ENCODE data around the gene FLVCR1. TPM values are rescaled to one million over a fixed set of nuclear protein-coding genes. Genes with fewer than 3 reads are reported as not detected.

Gene FLVCR1
- total and polyA plus RNA-seq, 2 donors (not counting 3 experiments of a cell fraction or from before 2014, with no cell fraction given) = 3.2 to 11.9 TPM

GRCh38 chr1:212901290-212901689, 43.2 kb downstream of the FLVCR1 start:
- Histone ChIP-seq H3K27me3 (ENCODE audit: control insufficient read depth in 2 of 2, insufficient read depth in 2 of 2, low read length in 2 of 2) (peaks cover 0 to 3% of the 10 kb centered on the region in 2 experiments), H3K4me3 (replicated peaks in 1 of 3; ENCODE audit: insufficient read depth in 1 of 3, low read depth in 1 of 3, low read length in 3 of 3) (no peak overlapping the region), H3K36me3 (ENCODE audit: control insufficient read depth in 2 of 2, extremely low read depth in 1 of 2, insufficient read depth in 2 of 2, low read length in 2 of 2) (peaks cover 0 to 8% of the 10 kb centered on the region in 2 experiments), H3K4me2 (ENCODE audit: insufficient read depth, low read length) (no peak overlapping the region), H3K4me1 (ENCODE audit: control insufficient read depth, extremely low read depth, insufficient read depth, low read length) (no peaks in the 10 kb centered on the region), H3K27ac (ENCODE audit: insufficient read depth, low read depth, low read length) (no peak overlapping the region), H3K9me1 (replicated peaks; ENCODE audit: control insufficient read depth, extremely low read depth, insufficient read depth, low read length) (no peaks in the 10 kb centered on the region), H3K79me2 (ENCODE audit: control insufficient read depth, insufficient read depth, low read length) (no peaks in the 10 kb centered on the region), H3K9ac (replicated peaks; ENCODE audit: extremely low read depth, insufficient read depth, low read length) (no peak overlapping the region), H2AFZ (ENCODE audit: low read depth, low read length) (no peak overlapping the region), H3K9me3 (replicated peaks; ENCODE audit: control insufficient read depth, insufficient read depth, low read length) (no peaks in the 10 kb centered on the region), H4K20me1 (replicated peaks; ENCODE audit: control insufficient read depth, extremely low read depth, insufficient read depth, low read length) (no peaks in the 10 kb centered on the region)
- CTCF ChIA-PET = interaction anchor here (0.7 to 1.2 kb wide), 2 partner anchors 65 to 344 kb away, joined by 3 read pairs; no protein-coding TSS in a partner anchor
- intact Hi-C loops (cut with micrococcal nuclease) = no loop called here
- TF ChIP-seq MYC (IDR thresholded peaks at IDR 0.05; ENCODE audit: low read depth, low read length) (no peak), POLR2A (IDR thresholded peaks at IDR 0.05; ENCODE audit: low read depth, low read length) (no peak), JUN (IDR thresholded peaks at IDR 0.05; ENCODE audit: borderline replicate concordance, insufficient read depth, insufficient read length, low read depth) (no peak), EZH2 (IDR thresholded peaks at IDR 0.05; ENCODE audit: borderline replicate concordance, low read depth, low read length, severe bottlenecking) (no peak), FOS (IDR thresholded peaks at IDR 0.05; ENCODE audit: borderline replicate concordance, insufficient read depth, low read length) (no peak), MAX (IDR thresholded peaks at IDR 0.05; ENCODE audit: insufficient read depth, insufficient read length) (no peak), CTCF (IDR thresholded peaks at IDR 0.05; ENCODE audit: extremely low read depth in 1 of 2, insufficient read depth in 1 of 2, low read depth in 1 of 2, low read length in 2 of 2) (no peak), GATA2 (IDR thresholded peaks at IDR 0.05; ENCODE audit: insufficient read depth, insufficient read length, low read depth, low read length) (no peak), POLR2AphosphoS5 (IDR thresholded peaks at IDR 0.05; ENCODE audit: insufficient read depth, low read depth, low read length) (no peak)
- DNase-seq (ENCODE audit: low read depth, low spot score) = no peak
- no TSS peak for BruUV-seq (replicated peaks)
- POLR2A ChIA-PET = interaction anchor here (0.6 kb wide), 1 partner anchor 39 kb away, joined by 3 read pairs; no protein-coding TSS in a partner anchor
- FAIRE-seq = no peak
- dilution Hi-C loops (cut with MboI; ENCODE audit: extremely low pct_ligation_motif_present, low sequenced_read_pairs) = no loop called here
